ENCODE data around the gene ZNF407.

DNA sequence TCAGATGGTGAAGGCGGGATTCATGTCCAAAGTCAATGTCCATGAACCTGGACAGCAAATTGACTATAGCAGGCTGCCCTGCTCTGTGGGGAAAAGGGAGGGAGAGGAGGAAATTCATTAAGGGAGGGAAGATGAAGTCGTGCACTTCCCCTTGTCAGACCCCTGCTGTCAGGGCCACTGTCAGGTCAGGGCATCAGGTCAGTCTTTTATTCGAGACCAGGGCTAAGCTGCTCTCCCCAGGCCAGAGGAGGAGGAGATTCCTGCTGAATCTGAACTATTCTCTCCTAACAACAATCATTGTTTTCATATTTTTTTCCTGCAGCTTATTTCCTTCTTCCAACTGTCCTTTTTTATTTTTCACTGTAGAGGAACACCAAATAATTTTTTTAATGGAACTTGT, 46.2 kb upstream of the ZNF407 start:
- TF ChIP-seq ZNF292 (CRISPR knock-in tag; IDR thresholded peaks at IDR 0.05; ENCODE audit: borderline replicate concordance, low read depth), result no peak
- TF ChIP-seq, protein P1, sequence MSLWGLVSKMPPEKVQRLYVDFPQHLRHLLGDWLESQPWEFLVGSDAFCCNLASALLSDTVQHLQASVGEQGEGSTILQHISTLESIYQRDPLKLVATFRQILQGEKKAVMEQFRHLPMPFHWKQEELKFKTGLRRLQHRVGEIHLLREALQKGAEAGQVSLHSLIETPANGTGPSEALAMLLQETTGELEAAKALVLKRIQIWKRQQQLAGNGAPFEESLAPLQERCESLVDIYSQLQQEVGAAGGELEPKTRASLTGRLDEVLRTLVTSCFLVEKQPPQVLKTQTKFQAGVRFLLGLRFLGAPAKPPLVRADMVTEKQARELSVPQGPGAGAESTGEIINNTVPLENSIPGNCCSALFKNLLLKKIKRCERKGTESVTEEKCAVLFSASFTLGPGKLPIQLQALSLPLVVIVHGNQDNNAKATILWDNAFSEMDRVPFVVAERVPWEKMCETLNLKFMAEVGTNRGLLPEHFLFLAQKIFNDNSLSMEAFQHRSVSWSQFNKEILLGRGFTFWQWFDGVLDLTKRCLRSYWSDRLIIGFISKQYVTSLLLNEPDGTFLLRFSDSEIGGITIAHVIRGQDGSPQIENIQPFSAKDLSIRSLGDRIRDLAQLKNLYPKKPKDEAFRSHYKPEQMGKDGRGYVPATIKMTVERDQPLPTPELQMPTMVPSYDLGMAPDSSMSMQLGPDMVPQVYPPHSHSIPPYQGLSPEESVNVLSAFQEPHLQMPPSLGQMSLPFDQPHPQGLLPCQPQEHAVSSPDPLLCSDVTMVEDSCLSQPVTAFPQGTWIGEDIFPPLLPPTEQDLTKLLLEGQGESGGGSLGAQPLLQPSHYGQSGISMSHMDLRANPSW (CRISPR knock-in tag; IDR thresholded peaks at IDR 0.05; ENCODE audit: borderline replicate concordance), result no peak
- TF ChIP-seq REST (IDR thresholded peaks at IDR 0.05; ENCODE audit: borderline replicate concordance in 1 of 2, low read depth in 1 of 2, low read length in 2 of 2), result no peak
- TF ChIP-seq PCBP2 (optimal IDR thresholded peaks at IDR 0.05; ENCODE audit: low read depth, low read length, poor library complexity, severe bottlenecking), result no peak
- no peak for TF ChIP-seq TAF1 (CRISPR knock-in tag; IDR thresholded peaks at IDR 0.05)
